ENCODE measurements around the gene SLC17A9. TPM values are rescaled to one million over a fixed set of nuclear protein-coding genes. Genes with fewer than 3 reads are reported as not detected.
A peak's percentile ranks its signal among the peaks of the same experiment; 100 is the strongest.

SLC17A9 gene
- total RNA-seq, 1 experiment from 2014 or later = 37.6 TPM

- no peak for TF ChIP-seq CEBPB (IDR thresholded peaks at IDR 0.05; ENCODE audit: low read depth)
- no peak for TF ChIP-seq ZNF274 (IDR thresholded peaks at IDR 0.05; ENCODE audit: low read depth, low read length)
- no peak for TF ChIP-seq POLR2AphosphoS5 (IDR thresholded peaks at IDR 0.05; ENCODE audit: low read depth, low read length)
- TF ChIP-seq ELF1 (IDR thresholded peaks at IDR 0.05; ENCODE audit: borderline replicate concordance, low read depth) = no peak
Observed at GRCh38 chr20:62923669-62924441, 28.7 kb upstream of the SLC17A9 start (continued).

DNA sequence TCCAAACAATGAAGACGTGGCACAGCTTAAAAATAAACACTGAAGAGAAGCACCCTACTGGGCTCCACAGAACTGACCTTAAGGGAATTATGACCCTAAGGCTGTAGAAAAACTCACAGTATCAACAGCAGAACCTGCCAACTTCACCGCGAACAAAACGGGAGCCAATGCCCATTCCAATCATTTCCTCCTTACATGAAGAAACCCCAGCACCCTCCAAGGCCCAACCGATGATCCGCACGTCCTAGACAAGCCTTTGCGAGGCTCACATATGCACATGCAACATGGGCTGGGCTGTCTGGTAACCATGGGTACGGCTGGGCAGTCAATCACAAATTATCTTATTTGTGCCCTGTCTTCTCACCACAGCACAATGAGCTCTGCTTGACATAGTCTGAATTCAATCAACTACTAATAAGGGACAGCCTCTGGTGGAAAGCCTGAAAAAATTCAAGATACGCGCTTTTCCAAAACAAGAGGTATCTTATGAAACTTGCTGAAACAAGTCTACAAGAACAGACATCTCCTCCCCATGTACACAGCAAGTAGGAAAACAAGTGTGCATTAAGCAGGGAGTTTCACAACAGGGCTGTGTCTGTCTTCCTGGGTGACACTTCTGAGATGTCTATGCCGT, 27.9 kb upstream of the SLC17A9 start:
- Histone ChIP-seq H3K9me2 (ENCODE audit: insufficient read depth) (no peaks in the 10 kb centered on the region), H3K27ac (ENCODE audit: low read depth, low read length) (peak overlapping the region; percentile 94), H3K79me2 (ENCODE audit: insufficient read depth, low read length) (peaks cover 99% of the 10 kb centered on the region), H3K9me3 (ENCODE audit: control insufficient read depth in 1 of 2, insufficient read depth in 1 of 2, low read depth in 1 of 2, low read length in 2 of 2) (no peaks in the 10 kb centered on the region), H3K9ac (ENCODE audit: low read length) (peak overlapping the region; percentile 96), H4K20me1 (ENCODE audit: insufficient read depth) (peaks cover 52% of the 10 kb centered on the region), H3K27me3 (ENCODE audit: insufficient read depth, low read length) (no peaks in the 10 kb centered on the region), H3K36me3 (ENCODE audit: control insufficient read depth in 1 of 2, insufficient read depth in 2 of 2, low read length in 2 of 2) (peaks cover 0 to 3% of the 10 kb centered on the region in 2 experiments; a peak in 1 of 4 replicates), H3K4me3 (replicated peaks in 1 of 2; ENCODE audit: low read depth in 1 of 2, low read length in 2 of 2) (peak overlapping the region; percentile 71 to 89), H3K4me1 (ENCODE audit: control insufficient read depth in 1 of 2, insufficient read depth in 2 of 2, low read length in 2 of 2) (peaks cover 48 to 71% of the 10 kb centered on the region in 2 experiments), H3K4me2 (ENCODE audit: low read length) (peak overlapping the region; percentile 75), H2AFZ (ENCODE audit: low read depth, low read length, poor library complexity, severe bottlenecking) (no peak overlapping the region)
- ChIA-PET CTCF (no interaction called here), POLR2A (no interaction called here), RAD21 (ENCODE audit: low non-redundant PET in 1 of 2, low total read pairs in 2 of 2, uncharacterized antibody in 2 of 2, unreplicated experiment in 2 of 2) (no interaction called here)
- DNase-seq (ENCODE audit: low read depth, low spot score) (no peak), ATAC-seq (no peak)
- intact Hi-C loops (cut with micrococcal nuclease) = no loop called here
- no TSS peak for BruUV-seq (replicated peaks)
- no peak for TF ChIP-seq CTCF (IDR thresholded peaks at IDR 0.05 in 2 of 3, conservative IDR thresholded peaks at IDR 0.05 in 1 of 3; ENCODE audit: borderline replicate concordance in 1 of 3, insufficient read depth in 1 of 3, low read depth in 2 of 3, low read length in 2 of 3)
- TF ChIP-seq, protein P1, sequence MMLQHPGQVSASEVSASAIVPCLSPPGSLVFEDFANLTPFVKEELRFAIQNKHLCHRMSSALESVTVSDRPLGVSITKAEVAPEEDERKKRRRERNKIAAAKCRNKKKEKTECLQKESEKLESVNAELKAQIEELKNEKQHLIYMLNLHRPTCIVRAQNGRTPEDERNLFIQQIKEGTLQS (IDR thresholded peaks at IDR 0.05) = no peak
- TF ChIP-seq CEBPB (IDR thresholded peaks at IDR 0.05; ENCODE audit: low read depth) = no peak
- TF ChIP-seq, protein P2, sequence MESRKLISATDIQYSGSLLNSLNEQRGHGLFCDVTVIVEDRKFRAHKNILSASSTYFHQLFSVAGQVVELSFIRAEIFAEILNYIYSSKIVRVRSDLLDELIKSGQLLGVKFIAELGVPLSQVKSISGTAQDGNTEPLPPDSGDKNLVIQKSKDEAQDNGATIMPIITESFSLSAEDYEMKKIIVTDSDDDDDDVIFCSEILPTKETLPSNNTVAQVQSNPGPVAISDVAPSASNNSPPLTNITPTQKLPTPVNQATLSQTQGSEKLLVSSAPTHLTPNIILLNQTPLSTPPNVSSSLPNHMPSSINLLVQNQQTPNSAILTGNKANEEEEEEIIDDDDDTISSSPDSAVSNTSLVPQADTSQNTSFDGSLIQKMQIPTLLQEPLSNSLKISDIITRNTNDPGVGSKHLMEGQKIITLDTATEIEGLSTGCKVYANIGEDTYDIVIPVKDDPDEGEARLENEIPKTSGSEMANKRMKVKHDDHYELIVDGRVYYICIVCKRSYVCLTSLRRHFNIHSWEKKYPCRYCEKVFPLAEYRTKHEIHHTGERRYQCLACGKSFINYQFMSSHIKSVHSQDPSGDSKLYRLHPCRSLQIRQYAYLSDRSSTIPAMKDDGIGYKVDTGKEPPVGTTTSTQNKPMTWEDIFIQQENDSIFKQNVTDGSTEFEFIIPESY (IDR thresholded peaks at IDR 0.05; ENCODE audit: extremely low read depth, insufficient replicate concordance, low read length) = no peak
- TF ChIP-seq EZH2phosphoT487 (IDR thresholded peaks at IDR 0.05; ENCODE audit: borderline replicate concordance) = no peak
- TF ChIP-seq REST (IDR thresholded peaks at IDR 0.05; ENCODE audit: low read depth) = no peak
- no peak for TF ChIP-seq EGR1 (IDR thresholded peaks at IDR 0.05; ENCODE audit: low read depth)
- TF ChIP-seq ZNF274 (IDR thresholded peaks at IDR 0.05; ENCODE audit: low read depth, low read length) = no peak
- TF ChIP-seq SRF (IDR thresholded peaks at IDR 0.05; ENCODE audit: low read depth) = no peak
- no peak for TF ChIP-seq EZH2 (IDR thresholded peaks at IDR 0.05)
- no peak for TF ChIP-seq SP1 (IDR thresholded peaks at IDR 0.05; ENCODE audit: low read depth)
- no peak for TF ChIP-seq SIN3A (IDR thresholded peaks at IDR 0.05; ENCODE audit: low read depth)
- TF ChIP-seq YY1 (IDR thresholded peaks at IDR 0.05; ENCODE audit: extremely low read depth, insufficient replicate concordance, low read depth, low read length) = no peak
- no peak for TF ChIP-seq JUND (IDR thresholded peaks at IDR 0.05)
